NCI-H2196 (cell line): ENCODE measurements around the gene NXN.
"Not testable (repeated sequence)": the region's sequence is repeated elsewhere in the genome, so short reads cannot be mapped to it uniquely, and the experiment has no call there.

Experiments
- DNase-seq: peaks from one replicate; lab custom pipeline; 2025; ENCODE audit not compliant: unreplicated experiment; lab: John Stamatoyannopoulos, UW

Gene NXN

DNA sequence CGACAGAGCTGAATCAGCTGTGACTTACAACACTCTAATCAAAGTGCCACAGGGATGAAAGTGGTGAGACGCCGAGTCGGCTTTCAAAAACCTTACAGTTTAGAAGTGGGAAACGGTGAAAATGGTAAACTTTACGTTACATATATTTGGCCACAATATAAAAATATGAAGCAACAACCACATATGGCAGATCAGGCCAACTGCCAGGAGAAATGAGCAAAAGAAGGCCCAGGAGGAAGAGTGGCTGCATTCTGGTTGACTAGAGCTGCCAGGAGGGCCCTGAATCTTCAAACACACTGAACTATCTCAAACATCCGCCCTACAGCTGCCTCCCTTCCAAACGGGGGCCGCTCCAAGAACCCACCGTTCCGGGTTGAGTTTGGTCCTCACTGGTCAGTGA lies 141.1 kb downstream of the NXN start:
- no peak for DNase-seq

GRCh38 chr17:836151-836550 lies 143.4 kb downstream of the NXN start:
- no peak for DNase-seq

GRCh38 chr17:835721-836120 lies 143.9 kb downstream of the NXN start:
- DNase-seq: not testable (repeated sequence)

GRCh38 chr17:835263-835662 lies 144.3 kb downstream of the NXN start:
- no peak for DNase-seq

DNA sequence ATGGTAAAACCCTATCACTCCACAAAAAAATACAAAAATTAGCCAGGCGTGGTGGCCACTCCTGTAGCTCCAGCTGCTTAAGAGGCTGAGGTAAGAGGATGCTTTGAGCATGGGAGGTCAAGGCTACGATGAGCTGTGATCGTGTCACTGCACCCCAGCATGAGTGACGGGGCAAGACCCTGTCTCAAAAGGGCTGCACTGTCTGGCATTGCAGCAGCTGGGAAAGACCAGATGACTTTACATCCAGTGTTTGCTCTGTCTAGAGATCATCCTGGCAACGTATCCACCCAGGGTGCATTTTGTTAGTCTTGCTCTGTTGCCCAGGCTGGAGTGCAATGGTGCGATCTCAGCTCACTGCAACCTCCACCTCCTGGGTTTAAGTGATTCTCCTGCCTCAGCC lies 145.4 kb downstream of the NXN start:
- DNase-seq: no peak

GRCh38 chr17:830950-831349 lies 148.6 kb downstream of the NXN start:
- DNase-seq: no peak

GRCh38 chr17:830381-830780 lies 149.2 kb downstream of the NXN start:
- no peak for DNase-seq

GRCh38 chr17:829614-830013 lies 150.0 kb downstream of the NXN start:
- not testable (repeated sequence) for DNase-seq

DNA sequence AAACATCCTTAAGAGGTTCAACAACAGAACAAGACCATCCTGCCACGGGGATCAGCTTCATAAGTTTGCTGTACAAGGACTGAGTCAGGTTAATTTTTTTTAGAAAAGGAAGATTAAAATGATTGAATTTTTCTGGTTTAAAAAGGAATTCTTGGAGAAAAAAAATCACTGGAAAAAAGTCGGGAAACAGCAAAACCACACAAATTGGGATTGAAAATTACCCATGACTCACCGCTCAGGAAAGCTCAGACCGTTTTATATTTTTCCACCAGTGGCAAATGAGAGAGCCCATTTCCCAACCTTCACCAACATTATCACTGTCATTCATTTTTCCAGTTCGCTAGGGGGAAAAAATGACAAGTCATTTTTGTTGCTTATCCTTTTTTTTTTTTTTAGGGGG lies 150.8 kb downstream of the NXN start:
- no peak for DNase-seq

DNA sequence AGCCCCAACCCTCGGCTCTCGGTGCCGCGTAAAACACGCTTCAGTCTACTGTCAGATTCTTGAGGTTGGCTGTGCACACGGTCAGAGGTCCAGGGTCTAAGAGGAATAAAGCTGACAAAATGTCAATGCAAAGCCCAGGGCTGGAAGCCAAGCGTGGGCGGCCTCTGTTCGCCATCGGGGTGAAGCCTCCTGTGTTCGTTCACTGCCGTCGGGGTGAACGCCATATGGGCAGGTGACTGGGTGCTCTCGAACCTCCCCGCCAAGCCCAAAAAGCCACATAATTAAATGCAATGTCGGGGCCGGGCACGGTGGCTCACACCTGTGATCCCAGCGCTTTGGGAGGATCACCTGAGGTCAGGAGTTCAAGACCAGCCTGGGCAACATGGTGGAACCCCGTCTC lies 152.8 kb downstream of the NXN start:
- no peak for DNase-seq

- DNase-seq: no peak
Measured at GRCh38 chr17:825216-825615, 154.4 kb downstream of the NXN start.

- no peak for DNase-seq
Measured at GRCh38 chr17:824378-824777, 155.2 kb downstream of the NXN start.

- DNase-seq: no peak
Measured at GRCh38 chr17:823501-823902, 156.1 kb downstream of the NXN start.

DNA sequence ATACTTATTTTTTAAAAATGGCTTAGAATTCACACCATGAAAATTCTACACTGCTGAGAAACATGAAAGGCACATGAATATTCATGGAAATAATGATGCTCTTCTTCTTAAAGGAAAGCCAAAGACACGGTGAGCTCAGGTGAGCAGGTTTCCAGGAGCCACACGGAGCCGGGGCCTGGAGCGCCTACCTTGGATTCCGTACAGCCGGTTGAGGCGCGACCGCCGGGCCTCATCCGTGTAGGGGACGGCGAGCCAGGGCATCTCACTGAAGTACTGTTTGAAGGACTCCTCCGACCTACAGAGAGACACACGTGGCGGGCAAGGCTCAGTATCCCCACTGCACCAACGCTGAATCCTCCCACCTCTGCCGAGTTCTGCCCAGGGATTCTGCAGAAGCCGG lies 160.3 kb downstream of the NXN start:
- no peak for DNase-seq

DNA sequence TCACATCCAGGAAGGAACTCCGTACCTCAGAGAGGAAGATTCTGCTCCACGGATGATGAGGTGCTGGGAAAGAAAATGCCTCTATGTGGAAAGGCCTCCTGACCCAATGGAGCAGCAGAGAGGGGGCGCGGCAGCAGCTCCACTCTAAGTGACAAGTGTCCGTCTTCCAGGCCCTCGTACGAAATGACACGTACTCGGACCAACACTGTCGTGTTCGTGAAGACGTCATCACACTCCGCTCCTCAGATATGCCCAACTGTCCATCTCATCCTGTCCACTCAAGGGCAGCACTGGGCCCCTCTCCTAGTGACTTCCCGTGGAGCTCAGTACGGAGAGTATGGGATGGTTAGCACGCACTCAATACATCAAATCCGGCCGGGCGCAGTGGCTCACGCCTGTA lies 165.2 kb downstream of the NXN start:
- no peak for DNase-seq

- DNase-seq: no peak
Measured at GRCh38 chr17:812638-813204, 166.9 kb downstream of the NXN start.

- DNase-seq: no peak
Measured at GRCh38 chr17:811051-811784, 168.4 kb downstream of the NXN start.

GRCh38 chr17:807523-808294 lies 171.9 kb downstream of the NXN start:
- DNase-seq: no peak

GRCh38 chr17:806781-807522 lies 172.6 kb downstream of the NXN start:
- DNase-seq: no peak

DNA sequence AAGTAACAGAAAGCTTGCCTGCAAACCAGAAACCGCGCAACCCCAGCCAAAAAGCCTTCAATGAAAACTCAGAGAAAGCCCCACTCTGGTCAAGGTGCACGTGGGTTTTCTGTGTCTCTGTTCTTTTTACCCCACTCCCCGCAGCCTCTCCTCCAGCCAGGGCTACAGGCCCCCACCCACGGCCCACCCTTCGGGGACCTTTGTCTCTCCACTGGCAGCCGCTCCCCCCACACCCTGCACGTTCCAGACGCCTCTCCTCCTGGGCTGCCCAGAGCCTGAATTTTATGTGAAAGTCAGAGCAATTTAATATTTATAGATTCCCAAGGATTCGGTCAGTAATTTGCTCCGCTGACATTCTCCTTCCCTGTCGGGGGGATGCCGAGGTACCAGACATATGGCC lies 173.2 kb downstream of the NXN start:
- DNase-seq: no peak

- not testable (repeated sequence) for DNase-seq
Measured at GRCh38 chr17:805886-806285, 173.7 kb downstream of the NXN start.
